ENCODE measurements around the gene MZT1. TPM values are rescaled to one million over a fixed set of nuclear protein-coding genes. Genes with fewer than 3 reads are reported as not detected.
"Not testable (repeated sequence)": the region's sequence is repeated elsewhere in the genome, so short reads cannot be mapped to it uniquely, and the experiment has no call there.

MZT1 gene
- total RNA-seq, 4 donors from 2014 or later = 1.2 to 22.2 (median 4.4) TPM

- peak overlapping the region in 1 of 2 donors; percentile 60 for H3K27ac ChIP-seq
- H3K9me3 ChIP-seq = no peaks in the 10 kb centered on the region
- no peaks in the 10 kb centered on the region for H3K4me1 ChIP-seq
- H3K27me3 ChIP-seq = no peaks in the 10 kb centered on the region
- TF ChIP-seq, protein P1, sequence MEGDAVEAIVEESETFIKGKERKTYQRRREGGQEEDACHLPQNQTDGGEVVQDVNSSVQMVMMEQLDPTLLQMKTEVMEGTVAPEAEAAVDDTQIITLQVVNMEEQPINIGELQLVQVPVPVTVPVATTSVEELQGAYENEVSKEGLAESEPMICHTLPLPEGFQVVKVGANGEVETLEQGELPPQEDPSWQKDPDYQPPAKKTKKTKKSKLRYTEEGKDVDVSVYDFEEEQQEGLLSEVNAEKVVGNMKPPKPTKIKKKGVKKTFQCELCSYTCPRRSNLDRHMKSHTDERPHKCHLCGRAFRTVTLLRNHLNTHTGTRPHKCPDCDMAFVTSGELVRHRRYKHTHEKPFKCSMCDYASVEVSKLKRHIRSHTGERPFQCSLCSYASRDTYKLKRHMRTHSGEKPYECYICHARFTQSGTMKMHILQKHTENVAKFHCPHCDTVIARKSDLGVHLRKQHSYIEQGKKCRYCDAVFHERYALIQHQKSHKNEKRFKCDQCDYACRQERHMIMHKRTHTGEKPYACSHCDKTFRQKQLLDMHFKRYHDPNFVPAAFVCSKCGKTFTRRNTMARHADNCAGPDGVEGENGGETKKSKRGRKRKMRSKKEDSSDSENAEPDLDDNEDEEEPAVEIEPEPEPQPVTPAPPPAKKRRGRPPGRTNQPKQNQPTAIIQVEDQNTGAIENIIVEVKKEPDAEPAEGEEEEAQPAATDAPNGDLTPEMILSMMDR (IDR thresholded peaks at IDR 0.05) = no peak
- TF ChIP-seq POLR2A (IDR thresholded peaks at IDR 0.05) = no peak
- intact Hi-C loops (cut with DNase I; ENCODE audit: low total_unique reads) = no loop called here
- no peaks in the 10 kb centered on the region for H3K36me3 ChIP-seq
- DNase-seq = no peak
- H3K4me3 ChIP-seq = peak overlapping the region; percentile 66 to 87
These were observed 819 bp upstream of the MZT1 start for GRCh38 chr13:72728290-72728605.

DNA sequence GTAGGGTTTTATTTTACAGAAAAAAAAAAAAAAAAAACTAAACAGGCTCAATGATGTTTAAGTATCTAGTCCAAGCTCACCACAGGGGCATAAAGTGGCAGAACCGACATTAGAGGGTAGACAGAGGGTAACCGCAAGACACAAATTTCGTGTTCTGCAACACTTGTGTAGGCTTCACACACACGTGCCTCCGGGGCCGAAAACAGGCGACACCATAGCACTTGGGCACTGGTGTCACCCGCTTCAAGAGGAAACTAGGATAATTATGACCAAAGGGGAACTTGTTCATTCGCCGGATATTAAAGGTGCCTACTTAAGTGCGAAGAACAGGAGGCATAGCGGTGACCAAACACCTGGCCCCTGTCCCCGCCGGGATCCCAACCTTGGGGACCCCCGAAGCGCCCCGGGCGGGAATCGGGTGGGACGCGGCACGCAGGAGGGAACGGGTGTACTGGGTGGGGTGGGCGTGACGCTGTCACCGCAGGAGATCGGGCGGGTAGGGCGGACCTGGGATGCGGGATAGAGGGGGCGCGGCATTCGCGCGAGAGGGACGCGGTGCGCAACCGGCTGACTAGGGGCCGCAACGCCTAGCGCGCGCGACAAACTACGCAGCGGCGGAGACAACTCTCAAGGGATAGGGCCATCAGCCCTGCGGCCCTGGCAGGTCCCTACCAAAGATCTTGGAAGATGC lies 558 bp downstream of the MZT1 start:
- no peak for DNase-seq
- Histone ChIP-seq H3K36me3 (no peaks in the 10 kb centered on the region), H3K4me3 (peak overlapping the region; percentile 66 to 87), H3K4me1 (no peaks in the 10 kb centered on the region), H3K9me3 (no peaks in the 10 kb centered on the region), H3K27ac (peak overlapping the region; percentile 30 to 57), H3K27me3 (no peaks in the 10 kb centered on the region)
- no peak for TF ChIP-seq POLR2A (IDR thresholded peaks at IDR 0.05)
- TF ChIP-seq, protein P1 (IDR thresholded peaks at IDR 0.05) = no peak
- intact Hi-C loops (cut with DNase I; ENCODE audit: low total_unique reads) = no loop called here

- DNase-seq; H3K27me3 ChIP-seq; intact Hi-C loops (cut with DNase I; ENCODE audit: low total_unique reads); H3K4me1 ChIP-seq; H3K36me3 ChIP-seq; H3K27ac ChIP-seq; H3K9me3 ChIP-seq: not testable (repeated sequence)
- H3K4me3 ChIP-seq = peak overlapping the region in 1 of 2 donors; percentile 66
These were observed 1.2 kb downstream of the MZT1 start for GRCh38 chr13:72726185-72726584.

DNA sequence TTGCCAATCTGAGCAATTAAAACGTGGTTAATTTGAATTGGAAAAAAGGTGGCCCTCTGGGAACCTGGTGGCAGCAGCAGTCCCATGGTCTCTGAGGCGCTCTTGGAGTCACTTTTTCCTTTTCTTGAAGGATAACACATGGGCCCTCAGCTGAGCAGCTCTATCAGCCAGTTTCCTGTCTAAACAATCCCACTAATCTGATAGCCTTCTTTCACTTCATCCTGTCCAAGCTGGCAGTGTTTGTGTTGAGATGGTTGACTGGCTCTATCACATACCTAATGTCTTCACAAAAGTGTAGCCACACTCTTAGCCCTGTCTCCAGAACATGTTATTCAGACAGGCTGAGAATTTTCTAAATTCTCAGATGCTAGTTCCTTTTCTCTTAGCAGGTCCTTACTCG lies 10.7 kb downstream of the MZT1 start:
- no peak overlapping the region for H3K4me3 ChIP-seq
- no peak for DNase-seq
- no peaks in the 10 kb centered on the region for H3K36me3 ChIP-seq
- no peak overlapping the region for H3K27ac ChIP-seq
- intact Hi-C loops (cut with DNase I; ENCODE audit: low total_unique reads) = no loop called here
- no peaks in the 10 kb centered on the region for H3K4me1 ChIP-seq
- TF ChIP-seq, protein P1 (IDR thresholded peaks at IDR 0.05) = no peak
- TF ChIP-seq POLR2A (IDR thresholded peaks at IDR 0.05) = no peak
- no peaks in the 10 kb centered on the region for H3K9me3 ChIP-seq
- no peaks in the 10 kb centered on the region for H3K27me3 ChIP-seq

- no peaks in the 10 kb centered on the region for H3K36me3 ChIP-seq
- no peak overlapping the region for H3K4me3 ChIP-seq
- intact Hi-C loops (cut with DNase I; ENCODE audit: low total_unique reads) = no loop called here
- no peak overlapping the region for H3K27ac ChIP-seq
- no peaks in the 10 kb centered on the region for H3K9me3 ChIP-seq
- no peaks in the 10 kb centered on the region for H3K27me3 ChIP-seq
- no peaks in the 10 kb centered on the region for H3K4me1 ChIP-seq
- TF ChIP-seq, protein P1 (IDR thresholded peaks at IDR 0.05) = no peak
- TF ChIP-seq POLR2A (IDR thresholded peaks at IDR 0.05) = no peak
- no peak for DNase-seq
These were observed 26.9 kb downstream of the MZT1 start for GRCh38 chr13:72700509-72700908.

GRCh38 chr13:72698164-72698563 lies 29.3 kb downstream of the MZT1 start:
- Histone ChIP-seq H3K36me3 (no peaks in the 10 kb centered on the region), H3K4me3 (no peak overlapping the region), H3K27ac (no peak overlapping the region), H3K27me3 (no peaks in the 10 kb centered on the region), H3K9me3 (no peaks in the 10 kb centered on the region), H3K4me1 (no peaks in the 10 kb centered on the region)
- intact Hi-C loops (cut with DNase I; ENCODE audit: low total_unique reads) = no loop called here
- DNase-seq = no peak
- TF ChIP-seq, protein P1 (IDR thresholded peaks at IDR 0.05) = no peak
- TF ChIP-seq POLR2A (IDR thresholded peaks at IDR 0.05) = no peak

Data from uterus (tissue), 4 donors.